Measurements from ENCODE around the gene RBM10. TPM values are rescaled to one million over a fixed set of nuclear protein-coding genes. Genes with fewer than 3 reads are reported as not detected.
A peak's percentile ranks its signal among the peaks of the same experiment; 100 is the strongest.

The RBM10 gene
- total RNA-seq, 4 donors from 2014 or later = 25.3 to 38.4 (median 29.8) TPM

DNA sequence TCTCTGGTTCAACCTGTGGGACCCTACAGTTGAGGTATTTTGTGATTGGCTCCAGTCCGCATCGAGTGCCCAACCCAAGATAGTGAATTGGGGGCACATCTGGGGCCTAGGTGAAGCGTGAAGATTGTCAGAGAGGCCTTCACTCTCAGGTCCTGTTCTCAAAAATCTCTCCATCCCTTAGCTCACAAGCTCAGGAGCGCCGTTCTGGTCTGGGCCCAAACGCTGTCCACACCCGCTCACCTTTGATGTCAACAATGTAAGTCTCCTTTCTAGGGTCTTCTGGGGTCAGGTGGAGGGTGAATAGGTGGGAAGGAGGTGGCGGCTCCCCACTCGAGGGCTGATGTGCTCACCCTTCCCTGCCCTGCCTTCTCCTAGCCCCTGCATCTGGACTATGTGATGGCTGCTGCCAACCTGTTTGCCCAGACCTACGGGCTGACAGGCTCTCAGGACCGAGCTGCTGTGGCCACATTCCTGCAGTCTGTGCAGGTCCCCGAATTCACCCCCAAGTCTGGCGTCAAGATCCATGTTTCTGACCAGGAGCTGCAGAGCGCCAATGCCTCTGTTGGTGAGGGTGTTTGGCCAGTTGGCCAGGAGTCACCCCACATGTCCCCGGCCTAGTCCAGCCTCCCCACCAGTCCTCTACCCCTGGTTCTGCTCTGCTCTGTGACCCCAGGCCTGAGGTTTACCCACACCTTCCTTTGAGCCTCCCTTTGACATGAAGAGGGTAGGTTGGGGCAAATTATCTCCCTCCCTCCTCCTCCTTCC, 65.8 kb downstream of the RBM10 start:
- Histone ChIP-seq H3K27me3 (no peaks in the 10 kb centered on the region), H3K9me3 (no peaks in the 10 kb centered on the region), H3K27ac (replicated peaks in 1 of 4) (no peak overlapping the region), H3K36me3 (peaks cover 44 to 100% (median 99%) of the 10 kb centered on the region in 4 donors), H3K4me1 (peaks cover 0 to 7% (median 0%) of the 10 kb centered on the region in 4 donors), H3K4me3 (no peak overlapping the region)
- no peak for DNase-seq (ENCODE audit: extremely low spot score)
- intact Hi-C loops (cut with DNase I) = no loop called here
- WGBS = 95% methylated on average over 15 of the region's 15 CpGs
- no peak for TF ChIP-seq POLR2AphosphoS5 (IDR thresholded peaks at IDR 0.05)
- TF ChIP-seq EP300 (IDR thresholded peaks at IDR 0.05) = no peak
- TF ChIP-seq POLR2A (IDR thresholded peaks at IDR 0.05; ENCODE audit: low read depth) = no peak
- TF ChIP-seq, protein P1, sequence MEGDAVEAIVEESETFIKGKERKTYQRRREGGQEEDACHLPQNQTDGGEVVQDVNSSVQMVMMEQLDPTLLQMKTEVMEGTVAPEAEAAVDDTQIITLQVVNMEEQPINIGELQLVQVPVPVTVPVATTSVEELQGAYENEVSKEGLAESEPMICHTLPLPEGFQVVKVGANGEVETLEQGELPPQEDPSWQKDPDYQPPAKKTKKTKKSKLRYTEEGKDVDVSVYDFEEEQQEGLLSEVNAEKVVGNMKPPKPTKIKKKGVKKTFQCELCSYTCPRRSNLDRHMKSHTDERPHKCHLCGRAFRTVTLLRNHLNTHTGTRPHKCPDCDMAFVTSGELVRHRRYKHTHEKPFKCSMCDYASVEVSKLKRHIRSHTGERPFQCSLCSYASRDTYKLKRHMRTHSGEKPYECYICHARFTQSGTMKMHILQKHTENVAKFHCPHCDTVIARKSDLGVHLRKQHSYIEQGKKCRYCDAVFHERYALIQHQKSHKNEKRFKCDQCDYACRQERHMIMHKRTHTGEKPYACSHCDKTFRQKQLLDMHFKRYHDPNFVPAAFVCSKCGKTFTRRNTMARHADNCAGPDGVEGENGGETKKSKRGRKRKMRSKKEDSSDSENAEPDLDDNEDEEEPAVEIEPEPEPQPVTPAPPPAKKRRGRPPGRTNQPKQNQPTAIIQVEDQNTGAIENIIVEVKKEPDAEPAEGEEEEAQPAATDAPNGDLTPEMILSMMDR (IDR thresholded peaks at IDR 0.05) = no peak

GRCh38 chrX:47212381-47213293, 67.6 kb downstream of the RBM10 start:
- TF ChIP-seq POLR2AphosphoS5 (IDR thresholded peaks at IDR 0.05) = peak in 1 of 2 donors; percentile 9
- TF ChIP-seq, protein P1 (IDR thresholded peaks at IDR 0.05) = no peak
- peaks cover 13 to 19% (median 15%) of the 10 kb centered on the region in 4 donors for H3K4me1 ChIP-seq
- 96% methylated on average over 12 of the region's 12 CpGs for WGBS
- H3K27me3 ChIP-seq = no peaks in the 10 kb centered on the region
- no peak overlapping the region for H3K4me3 ChIP-seq
- no peak for DNase-seq (ENCODE audit: extremely low spot score)
- intact Hi-C loops (cut with DNase I) = no loop called here
- no peaks in the 10 kb centered on the region for H3K9me3 ChIP-seq
- peaks cover 36 to 91% (median 87%) of the 10 kb centered on the region in 4 donors for H3K36me3 ChIP-seq
- no peak overlapping the region for H3K27ac ChIP-seq (replicated peaks in 1 of 4)

- no peak for DNase-seq (ENCODE audit: extremely low spot score)
- intact Hi-C loops (cut with DNase I) = no loop called here
- Histone ChIP-seq H3K4me1 (peaks cover 15 to 23% (median 17%) of the 10 kb centered on the region in 4 donors), H3K36me3 (peaks cover 27 to 72% (median 68%) of the 10 kb centered on the region in 4 donors), H3K27me3 (no peaks in the 10 kb centered on the region), H3K9me3 (no peaks in the 10 kb centered on the region), H3K4me3 (no peak overlapping the region), H3K27ac (replicated peaks in 1 of 4) (peak overlapping the region in 1 of 4 donors; percentile 7)
- WGBS = 89% methylated on average over 20 of the region's 20 CpGs
- TF ChIP-seq POLR2AphosphoS5 (IDR thresholded peaks at IDR 0.05) (no peak), EP300 (IDR thresholded peaks at IDR 0.05) (no peak), POLR2A (IDR thresholded peaks at IDR 0.05; ENCODE audit: low read depth) (no peak)
- TF ChIP-seq, protein P1 (IDR thresholded peaks at IDR 0.05) = no peak
Measured at GRCh38 chrX:47214435-47215077, 69.5 kb downstream of the RBM10 start.

DNA sequence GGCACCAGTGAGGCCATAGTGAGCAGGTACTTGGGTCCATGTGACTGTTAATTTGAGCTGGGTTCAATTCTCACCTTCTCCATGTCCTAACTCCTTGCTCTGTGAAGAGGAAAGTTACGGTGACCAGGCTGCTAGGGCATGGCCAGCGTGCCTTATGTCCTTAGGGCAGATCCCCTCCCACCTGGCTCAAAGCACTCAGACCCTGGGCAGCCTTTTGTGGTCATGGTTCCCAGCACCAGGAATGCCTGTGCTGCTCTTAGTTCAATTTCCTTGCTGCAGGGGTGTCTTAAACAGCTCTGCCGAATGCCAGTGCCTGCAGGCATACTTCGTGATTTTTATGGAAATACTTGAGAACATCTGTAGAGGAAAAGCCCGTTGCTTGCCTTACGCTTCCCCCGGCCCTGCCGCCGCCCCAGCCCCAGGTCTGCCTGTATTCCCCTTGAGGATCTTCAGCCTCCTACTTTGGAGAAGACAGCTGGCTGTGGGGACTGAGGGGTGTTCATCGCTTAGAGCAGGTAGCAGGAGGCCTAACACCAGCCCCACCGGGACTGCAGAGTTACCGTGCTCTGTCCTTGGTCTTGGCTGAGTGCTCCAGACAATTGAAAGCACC, 70.4 kb downstream of the RBM10 start:
- Histone ChIP-seq H3K9me3 (no peaks in the 10 kb centered on the region), H3K27me3 (no peaks in the 10 kb centered on the region), H3K36me3 (peaks cover 23 to 63% (median 60%) of the 10 kb centered on the region in 4 donors), H3K27ac (replicated peaks in 1 of 4) (peak overlapping the region in 1 of 4 donors; percentile 96), H3K4me1 (peaks cover 22 to 31% (median 24%) of the 10 kb centered on the region in 4 donors), H3K4me3 (no peak overlapping the region)
- TF ChIP-seq EP300 (IDR thresholded peaks at IDR 0.05) = no peak
- TF ChIP-seq POLR2AphosphoS5 (IDR thresholded peaks at IDR 0.05) = no peak
- no peak for TF ChIP-seq POLR2A (IDR thresholded peaks at IDR 0.05; ENCODE audit: low read depth)
- TF ChIP-seq, protein P1 (IDR thresholded peaks at IDR 0.05) = no peak
- intact Hi-C loops (cut with DNase I) = no loop called here
- WGBS = 87% methylated on average over 12 of the region's 12 CpGs
- DNase-seq (ENCODE audit: extremely low spot score) = no peak
